HepG2 (cell line): ENCODE measurements around the gene SETD1A. TPM values are rescaled to one million over a fixed set of nuclear protein-coding genes. Genes with fewer than 3 reads are reported as not detected.
A peak's percentile ranks its signal among the peaks of the same experiment; 100 is the strongest.

ENCODE experiments used
- ETV5 ChIP-seq: IDR thresholded peaks from 2 replicates; pipeline ENCODE4 v1.6.1; 2018; ENCODE audit warnings: missing biosample characterization, missing genetic modification reagents, inconsistent platforms, borderline replicate concordance
- HNRNPH1 ChIP-seq: fragments of 200-400 bp; formaldehyde crosslinking; optimal IDR thresholded peaks from 2 replicates; pipeline ENCODE3; 2017; ENCODE audit warnings: mild to moderate bottlenecking, low read depth, low read length
- KLF11 ChIP-seq: IDR thresholded peaks from 2 replicates; pipeline ENCODE4 v1.6.1; 2016; ENCODE audit warnings: missing compliant biosample characterization
- MAZ ChIP-seq, 2 experiments: sonication (generic) in 1 of 2; formaldehyde crosslinking in 1 of 2; IDR thresholded peaks; 2 replicates each; pipeline versions ENCODE4 v1.5.0 to v1.6.1; 2012 to 2020; ENCODE audit warnings: low read depth in 2 of 2, mild to moderate bottlenecking in 2 of 2, borderline replicate concordance in 1 of 2, improper control_type of control experiment in 1 of 2, low read length in 1 of 2, missing genetic modification reagents in 1 of 2, moderate library complexity in 1 of 2
- MBD4 ChIP-seq: IDR thresholded peaks from 2 replicates; pipeline ENCODE4 v1.6.1; 2012; ENCODE audit warnings: low read length, inconsistent platforms, borderline replicate concordance
- NFYC ChIP-seq: IDR thresholded peaks from 2 replicates; pipeline ENCODE4 v1.6.1; 2016; ENCODE audit warnings: missing genetic modification reagents, missing compliant biosample characterization
- PBX2 ChIP-seq: IDR thresholded peaks from 2 replicates; pipeline ENCODE4 v1.6.1; 2016; ENCODE audit warnings: control low read depth
- SOX5 ChIP-seq: IDR thresholded peaks from 2 replicates; pipeline ENCODE4 v1.6.1; 2016; ENCODE audit warnings: borderline replicate concordance
- THAP9 ChIP-seq: sonication (generic); formaldehyde crosslinking; IDR thresholded peaks from 2 replicates; pipeline ENCODE4; 2020; ENCODE audit warnings: missing genetic modification reagents, mild to moderate bottlenecking, borderline replicate concordance
- ZFYVE20 ChIP-seq: sonication (generic); formaldehyde crosslinking; IDR thresholded peaks from 2 replicates; pipeline ENCODE4 v1.8.0; 2023; ENCODE audit warnings: low read depth, mild to moderate bottlenecking, moderate library complexity, missing genetic modification reagents, borderline replicate concordance
- ZNF136 ChIP-seq: sonication (generic); formaldehyde crosslinking; IDR thresholded peaks from 2 replicates; pipeline ENCODE4 v1.8.1; 2022; ENCODE audit warnings: low read depth, mild to moderate bottlenecking, moderate library complexity, missing genetic modification reagents
- ZNF737 ChIP-seq: sonication (generic); formaldehyde crosslinking; IDR thresholded peaks from 2 replicates; pipeline ENCODE4 v1.5.0; 2020; ENCODE audit warnings: missing genetic modification reagents, mild to moderate bottlenecking, borderline replicate concordance
- ZNF800 ChIP-seq: sonication (generic); formaldehyde crosslinking; IDR thresholded peaks from 2 replicates; pipeline ENCODE4 v1.4.0; 2020; ENCODE audit warnings: missing genetic modification reagents
- polyA plus RNA-seq, 8 experiments: library from polyadenylated mRNA; depleted of rRNA in 3 of 8; stranded (reverse) in 7 of 8; unstranded in 1 of 8; fragments of >200 nt; fragmentation: Illumina TruSeq in 4 of 8; extraction: Trizol in 4 of 8; gene quantifications; 2 replicates each; pipeline versions ENCODE4 v1.2.1 to v1.2.3, GENCODE V29; 2011 to 2016; ENCODE audit warnings: low read depth in 4 of 8, missing spikeins in 1 of 8, mixed read lengths in 1 of 8; ENCODE audit not compliant: insufficient read depth in 1 of 8
- total RNA-seq, 5 experiments: library from RNA; depleted of rRNA; stranded (reverse); fragments of >200 nt; fragmentation: Illumina TruSeq; extraction: Trizol; gene quantifications; 2 replicates each; pipeline ENCODE4 v1.2.3, GENCODE V29; 2016; ENCODE audit warnings: low read depth in 1 of 5
- TF ChIP-seq, protein P1 (sequence below): sonication (generic); formaldehyde crosslinking; IDR thresholded peaks from 2 replicates; pipeline ENCODE4 v1.8.0; 2022; ENCODE audit warnings: low read depth, missing genetic modification reagents
- TF ChIP-seq, protein P2 (sequence below): sonication (generic); formaldehyde crosslinking; IDR thresholded peaks from 2 replicates; pipeline ENCODE4 v1.8.1; 2023; ENCODE audit warnings: missing genetic modification reagents, inconsistent platforms, borderline replicate concordance
- TF ChIP-seq, protein P3 (sequence below): sonication (generic); formaldehyde crosslinking; IDR thresholded peaks from 2 replicates; pipeline ENCODE4 v1.5.0; 2020; ENCODE audit warnings: missing genetic modification reagents

Gene SETD1A
- total and polyA plus RNA-seq, 2 of the 13 experiments (the other 11 are each of a cell fraction or from before 2014, with no cell fraction given), result 3.8 to 5.6 TPM

- TF ChIP-seq ZNF800 (CRISPR knock-in tag) (no peak), ZNF136 (CRISPR knock-in tag) (no peak), SOX5 (CRISPR knock-in tag) (no peak), MAZ (IDR thresholded peaks at IDR 0.05; ENCODE audit: borderline replicate concordance, low read depth, low read length) (peak; percentile 97), MAZ (CRISPR knock-in tag; IDR thresholded peaks at IDR 0.05; ENCODE audit: low read depth) (peak; percentile 95; the same call in 1 of the 2 replicates), MBD4 (no peak), PBX2 (CRISPR knock-in tag) (no peak), THAP9 (CRISPR knock-in tag) (no peak), NFYC (CRISPR knock-in tag) (0 out of 2 replicates have a peak, but pooled peaks have one; percentile 13), HNRNPH1 (no peak), ZNF737 (CRISPR knock-in tag) (no peak), KLF11 (CRISPR knock-in tag) (peak; percentile 44; the same call in 1 of the 2 replicates), ZFYVE20 (CRISPR knock-in tag) (no peak), ETV5 (peak; percentile 52; the same call in 1 of the 2 replicates)
- TF ChIP-seq, protein P1, sequence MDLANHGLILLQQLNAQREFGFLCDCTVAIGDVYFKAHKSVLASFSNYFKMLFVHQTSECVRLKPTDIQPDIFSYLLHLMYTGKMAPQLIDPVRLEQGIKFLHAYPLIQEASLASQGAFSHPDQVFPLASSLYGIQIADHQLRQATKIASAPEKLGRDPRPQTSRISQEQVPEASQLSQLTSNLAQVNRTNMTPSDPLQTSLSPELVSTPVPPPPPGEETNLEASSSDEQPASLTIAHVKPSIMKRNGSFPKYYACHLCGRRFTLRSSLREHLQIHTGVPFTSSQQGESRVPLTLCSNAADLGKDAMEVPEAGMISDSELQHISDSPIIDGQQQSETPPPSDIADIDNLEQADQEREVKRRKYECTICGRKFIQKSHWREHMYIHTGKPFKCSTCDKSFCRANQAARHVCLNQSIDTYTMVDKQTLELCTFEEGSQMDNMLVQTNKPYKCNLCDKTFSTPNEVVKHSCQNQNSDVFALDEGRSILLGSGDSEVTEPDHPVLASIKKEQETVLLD (CRISPR knock-in tag), result no peak
- TF ChIP-seq, protein P2, sequence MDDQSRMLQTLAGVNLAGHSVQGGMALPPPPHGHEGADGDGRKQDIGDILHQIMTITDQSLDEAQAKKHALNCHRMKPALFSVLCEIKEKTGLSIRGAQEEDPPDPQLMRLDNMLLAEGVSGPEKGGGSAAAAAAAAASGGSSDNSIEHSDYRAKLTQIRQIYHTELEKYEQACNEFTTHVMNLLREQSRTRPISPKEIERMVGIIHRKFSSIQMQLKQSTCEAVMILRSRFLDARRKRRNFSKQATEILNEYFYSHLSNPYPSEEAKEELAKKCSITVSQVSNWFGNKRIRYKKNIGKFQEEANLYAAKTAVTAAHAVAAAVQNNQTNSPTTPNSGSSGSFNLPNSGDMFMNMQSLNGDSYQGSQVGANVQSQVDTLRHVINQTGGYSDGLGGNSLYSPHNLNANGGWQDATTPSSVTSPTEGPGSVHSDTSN (CRISPR knock-in tag), result no peak
- TF ChIP-seq, protein P3, sequence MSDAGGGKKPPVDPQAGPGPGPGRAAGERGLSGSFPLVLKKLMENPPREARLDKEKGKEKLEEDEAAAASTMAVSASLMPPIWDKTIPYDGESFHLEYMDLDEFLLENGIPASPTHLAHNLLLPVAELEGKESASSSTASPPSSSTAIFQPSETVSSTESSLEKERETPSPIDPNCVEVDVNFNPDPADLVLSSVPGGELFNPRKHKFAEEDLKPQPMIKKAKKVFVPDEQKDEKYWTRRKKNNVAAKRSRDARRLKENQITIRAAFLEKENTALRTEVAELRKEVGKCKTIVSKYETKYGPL (CRISPR knock-in tag), result no peak
Measured at GRCh38 chr16:30984669-30985400, 27.3 kb downstream of the SETD1A start, which contains the start of gene HSD3B7 (continued).
